Left ventricle myocardium inferior (tissue), 1 donor: Measurements from ENCODE around the gene NR6A1. TPM values are rescaled to one million over a fixed set of nuclear protein-coding genes. Genes with fewer than 3 reads are reported as not detected.

Source experiments
- DNase-seq: peaks from one replicate; pipeline ENCODE4 v3.0.0-alpha.2; 2020
- H3K27ac ChIP-seq: fragments of 200-600 bp; replicated peaks from 2 replicates; pipeline ENCODE4 v1.8.0; 2021
- H3K27me3 ChIP-seq: fragments of 200-600 bp; 2 replicates; pipeline ENCODE4 v1.8.0; 2021; ENCODE audit warnings: low read depth
- H3K36me3 ChIP-seq: fragments of 200-600 bp; 2 replicates; pipeline ENCODE4 v1.8.0; 2021
- H3K4me1 ChIP-seq: fragments of 200-600 bp; 2 replicates; pipeline ENCODE4 v1.8.0; 2021
- H3K4me3 ChIP-seq: fragments of 200-600 bp; 2 replicates; pipeline ENCODE4 v1.8.0; 2021; ENCODE audit warnings: mild to moderate bottlenecking, moderate library complexity
- H3K9me3 ChIP-seq: fragments of 200-600 bp; replicated peaks from 2 replicates; pipeline ENCODE4 v1.8.0; 2021
- CTCF ChIP-seq: fragments of 200-600 bp; IDR thresholded peaks from 2 replicates; pipeline ENCODE4 v1.8.0; 2021; ENCODE audit warnings: antibody characterized with exemption, mild to moderate bottlenecking, borderline replicate concordance
- intact Hi-C: fragments of 100-400 bp; cut with micrococcal nuclease; formaldehyde crosslinking; loops from one replicate; pipeline ENCODE4 v1.11.0; 2022
- total RNA-seq: library from RNA; stranded (reverse); fragmentation: NEBNext Ultra II Directional; extraction: Animal tissue kit (Norgen Biotek cat#: 25700); gene quantifications from one replicate; pipeline ENCODE4 v1.2.1, GENCODE V29; 2021
- donor health status: DM: no; HTN: yes; CAD: no; lungs with severe emphysema.

Gene NR6A1
- total RNA-seq, 1 donor from 2014 or later, result 1.0 TPM

- H3K27me3 ChIP-seq, result no peaks in the 10 kb centered on the region
- intact Hi-C loops, result no loop called here
- no peak for DNase-seq
- no peak for TF ChIP-seq CTCF
- H3K9me3 ChIP-seq, result no peaks in the 10 kb centered on the region
- no peak overlapping the region for H3K27ac ChIP-seq
- H3K4me1 ChIP-seq, result no peaks in the 10 kb centered on the region
- no peak overlapping the region for H3K4me3 ChIP-seq
- no peaks in the 10 kb centered on the region for H3K36me3 ChIP-seq
Measured at GRCh38 chr9:124615100-124615742, 155.9 kb downstream of the NR6A1 start.

- no peaks in the 10 kb centered on the region for H3K36me3 ChIP-seq
- no peaks in the 10 kb centered on the region for H3K9me3 ChIP-seq
- no peaks in the 10 kb centered on the region for H3K4me1 ChIP-seq
- no peak overlapping the region for H3K27ac ChIP-seq
- intact Hi-C loops, result no loop called here
- no peak for DNase-seq
- no peak for TF ChIP-seq CTCF
- no peak overlapping the region for H3K4me3 ChIP-seq
- no peaks in the 10 kb centered on the region for H3K27me3 ChIP-seq
Measured at GRCh38 chr9:124613849-124614248, 157.3 kb downstream of the NR6A1 start.

GRCh38 chr9:124611106-124611505, 160.0 kb downstream of the NR6A1 start:
- no peak overlapping the region for H3K4me3 ChIP-seq
- no peak overlapping the region for H3K27ac ChIP-seq
- H3K36me3 ChIP-seq, result no peaks in the 10 kb centered on the region
- H3K4me1 ChIP-seq, result no peaks in the 10 kb centered on the region
- TF ChIP-seq CTCF, result no peak
- no peaks in the 10 kb centered on the region for H3K9me3 ChIP-seq
- no peaks in the 10 kb centered on the region for H3K27me3 ChIP-seq
- DNase-seq, result no peak
- intact Hi-C loops, result no loop called here

GRCh38 chr9:124606027-124606426, 165.1 kb downstream of the NR6A1 start:
- TF ChIP-seq CTCF, result no peak
- Histone ChIP-seq H3K36me3 (no peaks in the 10 kb centered on the region), H3K4me1 (no peaks in the 10 kb centered on the region), H3K9me3 (no peaks in the 10 kb centered on the region), H3K4me3 (no peak overlapping the region), H3K27me3 (no peaks in the 10 kb centered on the region), H3K27ac (no peak overlapping the region)
- DNase-seq, result no peak
- intact Hi-C loops, result no loop called here

- no peak for DNase-seq
- no peak overlapping the region for H3K4me3 ChIP-seq
- intact Hi-C loops, result no loop called here
- H3K36me3 ChIP-seq, result no peaks in the 10 kb centered on the region
- no peaks in the 10 kb centered on the region for H3K9me3 ChIP-seq
- no peaks in the 10 kb centered on the region for H3K4me1 ChIP-seq
- no peak for TF ChIP-seq CTCF
- no peaks in the 10 kb centered on the region for H3K27me3 ChIP-seq
- no peak overlapping the region for H3K27ac ChIP-seq
Measured at GRCh38 chr9:124605258-124605657, 165.9 kb downstream of the NR6A1 start.
